Parathyroid adenoma (tissue), 2 donors: ENCODE results near the gene CCDC59.
"Not testable (repeated sequence)": the region's sequence is repeated elsewhere in the genome, so short reads cannot be mapped to it uniquely, and the experiment has no call there.

Experiments used
- H2AFZ ChIP-seq: fragments of 300-600 bp; sonication (generic); one replicate; pipeline ENCODE4 v1.7.0; 2017; ENCODE audit warnings: antibody characterized with exemption, mild to moderate bottlenecking
- H3K27ac ChIP-seq: fragments of 300-600 bp; sonication (generic); one replicate; pipeline ENCODE4 v1.7.0; 2017
- H3K27me3 ChIP-seq: fragments of 300-600 bp; sonication (generic); one replicate; pipeline ENCODE4 v1.7.0; 2017; ENCODE audit warnings: low read length; ENCODE audit not compliant: control insufficient read depth, insufficient read depth
- H3K36me3 ChIP-seq: fragments of 300-600 bp; sonication (generic); one replicate; pipeline ENCODE4 v1.7.0; 2017; ENCODE audit warnings: low read length; ENCODE audit not compliant: control insufficient read depth, insufficient read depth
- H3K4me1 ChIP-seq: fragments of 300-600 bp; sonication (generic); one replicate; pipeline ENCODE4 v1.7.0; 2017; ENCODE audit warnings: control low read depth
- H3K4me2 ChIP-seq: fragments of 300-600 bp; sonication (generic); one replicate; pipeline ENCODE4 v1.7.0; 2017; ENCODE audit warnings: low read length
- H3K4me3 ChIP-seq: fragments of 300-600 bp; sonication (generic); one replicate; pipeline ENCODE4 v1.7.0; 2017; ENCODE audit warnings: low read depth, low read length
- H3K79me2 ChIP-seq: fragments of 300-600 bp; sonication (generic); one replicate; pipeline ENCODE4 v1.7.0; 2017; ENCODE audit warnings: control low read depth
- H3K9ac ChIP-seq: fragments of 300-600 bp; sonication (generic); one replicate; pipeline ENCODE4 v1.7.0; 2017; ENCODE audit warnings: mild to moderate bottlenecking
- H3K9me3 ChIP-seq: fragments of 300-600 bp; sonication (generic); one replicate; pipeline ENCODE4 v1.7.0; 2017; ENCODE audit warnings: low read length; ENCODE audit not compliant: control insufficient read depth
- TF ChIP-seq, protein P1 (sequence below): fragments of 300-600 bp; sonication (generic); IDR thresholded peaks from one replicate; pipeline ENCODE4 v1.7.0; 2017; ENCODE audit warnings: antibody characterized with exemption, mild to moderate bottlenecking
- donor health status: primary hyperparathyroidism.

Gene CCDC59

DNA sequence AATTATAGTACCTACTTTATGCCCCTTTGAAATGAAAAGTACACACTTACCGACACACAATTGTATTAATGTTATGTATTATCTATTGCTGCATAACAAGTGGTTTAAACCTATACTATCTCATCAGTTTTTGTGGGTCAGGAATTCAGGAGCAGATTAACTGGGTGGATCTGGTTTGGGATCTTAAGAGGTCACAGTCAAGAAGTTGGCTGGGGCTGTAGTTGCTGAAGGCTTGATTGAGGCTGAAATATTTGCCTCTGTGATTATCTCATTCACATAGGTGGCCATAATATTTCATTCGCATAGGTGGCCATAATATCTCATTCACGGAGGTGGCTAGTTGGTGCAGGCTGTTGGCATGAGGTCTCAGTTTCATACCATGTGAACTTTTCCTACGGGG is 5.8 kb upstream of the CCDC59 start:
- Histone ChIP-seq H3K4me1 (peaks cover 13% of the 10 kb centered on the region), H2AFZ (no peak overlapping the region), H3K9me3 (no peaks in the 10 kb centered on the region), H3K36me3 (no peaks in the 10 kb centered on the region), H3K79me2 (peaks cover 12% of the 10 kb centered on the region), H3K9ac (no peak overlapping the region), H3K4me2 (no peak overlapping the region), H3K27me3 (no peaks in the 10 kb centered on the region), H3K4me3 (no peak overlapping the region), H3K27ac (no peak overlapping the region)
- TF ChIP-seq, protein P1, sequence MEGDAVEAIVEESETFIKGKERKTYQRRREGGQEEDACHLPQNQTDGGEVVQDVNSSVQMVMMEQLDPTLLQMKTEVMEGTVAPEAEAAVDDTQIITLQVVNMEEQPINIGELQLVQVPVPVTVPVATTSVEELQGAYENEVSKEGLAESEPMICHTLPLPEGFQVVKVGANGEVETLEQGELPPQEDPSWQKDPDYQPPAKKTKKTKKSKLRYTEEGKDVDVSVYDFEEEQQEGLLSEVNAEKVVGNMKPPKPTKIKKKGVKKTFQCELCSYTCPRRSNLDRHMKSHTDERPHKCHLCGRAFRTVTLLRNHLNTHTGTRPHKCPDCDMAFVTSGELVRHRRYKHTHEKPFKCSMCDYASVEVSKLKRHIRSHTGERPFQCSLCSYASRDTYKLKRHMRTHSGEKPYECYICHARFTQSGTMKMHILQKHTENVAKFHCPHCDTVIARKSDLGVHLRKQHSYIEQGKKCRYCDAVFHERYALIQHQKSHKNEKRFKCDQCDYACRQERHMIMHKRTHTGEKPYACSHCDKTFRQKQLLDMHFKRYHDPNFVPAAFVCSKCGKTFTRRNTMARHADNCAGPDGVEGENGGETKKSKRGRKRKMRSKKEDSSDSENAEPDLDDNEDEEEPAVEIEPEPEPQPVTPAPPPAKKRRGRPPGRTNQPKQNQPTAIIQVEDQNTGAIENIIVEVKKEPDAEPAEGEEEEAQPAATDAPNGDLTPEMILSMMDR, result no peak

DNA sequence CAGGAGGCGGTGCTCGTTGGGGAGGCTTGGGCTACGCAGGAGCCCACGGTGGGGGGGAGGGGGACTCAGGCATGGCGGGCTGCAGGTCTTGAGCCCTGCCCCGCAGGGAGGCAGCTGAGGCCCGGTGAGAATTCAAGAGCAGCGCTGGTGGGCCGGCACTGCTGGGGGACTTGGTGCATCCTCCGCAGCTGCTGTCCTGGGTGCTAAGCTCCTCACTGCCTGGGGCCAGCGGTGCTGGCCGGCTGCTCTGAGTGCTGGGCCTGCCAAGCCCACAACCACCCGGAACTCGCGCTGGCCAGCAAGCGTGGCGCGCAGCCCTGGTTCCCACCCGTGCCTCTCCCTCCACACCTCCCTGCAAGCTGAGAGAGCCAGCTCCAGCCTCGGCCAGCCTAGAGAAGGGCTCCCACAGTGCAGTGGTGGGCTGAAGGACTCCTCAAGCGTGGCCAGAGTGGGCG is 3.3 kb upstream of the CCDC59 start:
- TF ChIP-seq, protein P1, result no peak
- H3K79me2 ChIP-seq, result peaks cover 12% of the 10 kb centered on the region
- no peak overlapping the region for H3K27ac ChIP-seq
- H2AFZ ChIP-seq, result no peak overlapping the region
- no peak overlapping the region for H3K4me3 ChIP-seq
- peaks cover 13% of the 10 kb centered on the region for H3K4me1 ChIP-seq
- no peaks in the 10 kb centered on the region for H3K9me3 ChIP-seq
- H3K27me3 ChIP-seq, result no peaks in the 10 kb centered on the region
- H3K36me3 ChIP-seq, result no peaks in the 10 kb centered on the region
- H3K9ac ChIP-seq, result no peak overlapping the region
- no peak overlapping the region for H3K4me2 ChIP-seq

DNA sequence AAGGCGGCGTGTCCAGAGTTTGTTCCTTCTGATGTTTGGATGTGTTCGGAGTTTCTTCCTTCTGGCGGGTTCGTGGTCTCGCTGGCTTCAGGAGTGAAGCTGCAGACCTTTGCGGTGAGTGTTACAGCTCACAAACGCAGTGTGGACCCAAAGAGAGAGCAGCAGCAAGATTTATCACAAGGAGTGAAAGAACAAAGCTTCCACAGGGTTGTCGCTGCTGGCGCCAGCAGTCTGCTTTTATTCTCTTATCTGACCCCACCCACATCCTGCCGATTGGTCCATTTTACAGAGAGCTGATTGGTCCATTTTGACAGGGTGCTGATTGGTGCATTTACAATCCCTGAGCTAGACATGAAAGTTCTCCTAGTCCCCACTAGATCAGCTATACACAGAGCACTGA is 2.6 kb upstream of the CCDC59 start:
- not testable (repeated sequence) for H3K27me3 ChIP-seq, H2AFZ ChIP-seq, H3K9me3 ChIP-seq, H3K9ac ChIP-seq, H3K4me2 ChIP-seq, H3K36me3 ChIP-seq, H3K27ac ChIP-seq, H3K4me3 ChIP-seq
- Histone ChIP-seq H3K4me1 (peaks cover 13% of the 10 kb centered on the region), H3K79me2 (peaks cover 12% of the 10 kb centered on the region)

DNA sequence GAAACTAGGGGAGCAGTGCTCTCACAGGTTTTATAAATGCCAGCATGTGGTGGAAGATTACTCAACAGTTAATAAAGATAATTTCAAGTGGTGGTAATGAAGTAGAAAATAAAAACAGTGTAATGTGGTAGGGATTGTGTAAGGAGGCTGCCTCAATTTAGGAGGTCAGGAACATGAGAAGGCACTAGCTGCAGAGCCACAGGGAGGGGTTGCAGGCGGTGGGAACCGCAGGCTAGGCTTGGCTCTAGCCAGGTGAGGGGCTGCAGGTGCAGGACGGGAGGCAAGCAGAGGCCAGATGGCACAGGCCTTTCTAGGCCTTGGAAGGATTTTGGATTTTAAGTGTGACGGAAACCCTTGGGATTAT is 910 bp upstream of the CCDC59 start:
- H3K4me3 ChIP-seq, result peak overlapping the region; percentile 82
- H3K4me2 ChIP-seq, result peak overlapping the region; percentile 77
- H3K4me1 ChIP-seq, result peaks cover 13% of the 10 kb centered on the region
- peak overlapping the region; percentile 93 for H3K27ac ChIP-seq
- no peaks in the 10 kb centered on the region for H3K27me3 ChIP-seq
- H3K9ac ChIP-seq, result no peak overlapping the region
- H3K79me2 ChIP-seq, result peaks cover 10% of the 10 kb centered on the region
- H2AFZ ChIP-seq, result peak overlapping the region; percentile 76
- no peaks in the 10 kb centered on the region for H3K36me3 ChIP-seq
- H3K9me3 ChIP-seq, result no peaks in the 10 kb centered on the region
- TF ChIP-seq, protein P1, result no peak

DNA sequence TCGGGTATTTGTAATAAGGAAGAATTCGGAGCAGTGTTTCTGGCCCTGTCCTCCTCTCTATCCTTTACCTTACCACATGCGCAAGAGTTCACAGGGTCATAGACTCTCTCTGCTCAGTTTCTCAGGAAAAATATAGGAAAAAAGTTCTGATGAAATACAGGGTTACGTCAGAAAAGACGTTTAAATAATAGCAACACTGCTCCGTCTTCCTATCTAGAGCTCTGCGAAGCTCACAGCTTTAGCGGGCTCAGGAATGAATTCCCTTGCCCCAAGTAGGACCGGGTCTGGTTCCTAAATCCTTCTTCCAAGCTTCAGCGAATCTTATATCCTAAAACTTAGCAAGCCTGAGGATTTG is 365 bp downstream of the CCDC59 start:
- Histone ChIP-seq H3K4me1 (peaks cover 13% of the 10 kb centered on the region), H3K4me2 (peak overlapping the region; percentile 90), H2AFZ (peak overlapping the region; percentile 76), H3K9ac (peak overlapping the region; percentile 49), H3K9me3 (no peaks in the 10 kb centered on the region), H3K27me3 (no peaks in the 10 kb centered on the region), H3K27ac (peak overlapping the region; percentile 93), H3K79me2 (peaks cover 10% of the 10 kb centered on the region), H3K4me3 (peak overlapping the region; percentile 82), H3K36me3 (no peaks in the 10 kb centered on the region)
- TF ChIP-seq, protein P1, result no peak
